ENCODE results near the gene MAP2K5. TPM values are rescaled to one million over a fixed set of nuclear protein-coding genes. Genes with fewer than 3 reads are reported as not detected.

Gene MAP2K5
- total RNA-seq, 1 donor from 2014 or later: 29.0 TPM

DNA sequence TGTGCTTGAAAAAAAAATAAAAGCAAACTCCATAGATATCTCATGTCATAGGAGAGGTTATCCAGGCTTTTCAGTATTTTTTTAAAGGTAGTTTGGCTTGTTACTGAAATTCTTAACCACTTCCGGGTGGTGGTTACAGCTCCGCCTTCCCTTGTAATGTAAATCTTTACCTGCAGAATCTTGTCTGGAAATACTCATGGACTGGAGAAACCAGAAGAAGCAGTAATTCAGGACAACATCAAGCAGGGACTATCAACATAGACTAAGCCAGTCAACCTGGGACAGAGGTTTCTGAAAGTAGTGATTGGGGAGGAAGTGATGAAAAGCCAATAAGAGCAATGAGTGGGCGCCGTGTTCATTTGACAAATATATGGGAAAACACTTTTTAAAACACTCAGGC, 203.9 kb downstream of the MAP2K5 start:
- H3K27me3 Mint-ChIP-seq (ENCODE audit: unreplicated experiment): no peaks in the 10 kb centered on the region
- TF ChIP-seq, protein P1, sequence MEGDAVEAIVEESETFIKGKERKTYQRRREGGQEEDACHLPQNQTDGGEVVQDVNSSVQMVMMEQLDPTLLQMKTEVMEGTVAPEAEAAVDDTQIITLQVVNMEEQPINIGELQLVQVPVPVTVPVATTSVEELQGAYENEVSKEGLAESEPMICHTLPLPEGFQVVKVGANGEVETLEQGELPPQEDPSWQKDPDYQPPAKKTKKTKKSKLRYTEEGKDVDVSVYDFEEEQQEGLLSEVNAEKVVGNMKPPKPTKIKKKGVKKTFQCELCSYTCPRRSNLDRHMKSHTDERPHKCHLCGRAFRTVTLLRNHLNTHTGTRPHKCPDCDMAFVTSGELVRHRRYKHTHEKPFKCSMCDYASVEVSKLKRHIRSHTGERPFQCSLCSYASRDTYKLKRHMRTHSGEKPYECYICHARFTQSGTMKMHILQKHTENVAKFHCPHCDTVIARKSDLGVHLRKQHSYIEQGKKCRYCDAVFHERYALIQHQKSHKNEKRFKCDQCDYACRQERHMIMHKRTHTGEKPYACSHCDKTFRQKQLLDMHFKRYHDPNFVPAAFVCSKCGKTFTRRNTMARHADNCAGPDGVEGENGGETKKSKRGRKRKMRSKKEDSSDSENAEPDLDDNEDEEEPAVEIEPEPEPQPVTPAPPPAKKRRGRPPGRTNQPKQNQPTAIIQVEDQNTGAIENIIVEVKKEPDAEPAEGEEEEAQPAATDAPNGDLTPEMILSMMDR (IDR thresholded peaks at IDR 0.05; ENCODE audit: partially characterized antibody, unreplicated experiment): no peak
- H3K4me3 Mint-ChIP-seq (ENCODE audit: unreplicated experiment): no peak overlapping the region
- peaks cover 5% of the 10 kb centered on the region for H3K4me1 Mint-ChIP-seq (ENCODE audit: low read depth, unreplicated experiment)
- H3K9me3 Mint-ChIP-seq (ENCODE audit: unreplicated experiment): no peaks in the 10 kb centered on the region
- no peaks in the 10 kb centered on the region for H3K36me3 Mint-ChIP-seq (ENCODE audit: unreplicated experiment)
- H3K27ac Mint-ChIP-seq (ENCODE audit: unreplicated experiment): no peak overlapping the region
- DNase-seq: no peak

GRCh38 chr15:67747921-67748320, 205.4 kb downstream of the MAP2K5 start:
- no peaks in the 10 kb centered on the region for H3K27me3 Mint-ChIP-seq (ENCODE audit: unreplicated experiment)
- H3K4me3 Mint-ChIP-seq (ENCODE audit: unreplicated experiment): no peak overlapping the region
- no peaks in the 10 kb centered on the region for H3K36me3 Mint-ChIP-seq (ENCODE audit: unreplicated experiment)
- H3K27ac Mint-ChIP-seq (ENCODE audit: unreplicated experiment): no peak overlapping the region
- DNase-seq: no peak
- no peaks in the 10 kb centered on the region for H3K9me3 Mint-ChIP-seq (ENCODE audit: unreplicated experiment)
- TF ChIP-seq, protein P1 (IDR thresholded peaks at IDR 0.05; ENCODE audit: partially characterized antibody, unreplicated experiment): no peak
- peaks cover 5% of the 10 kb centered on the region for H3K4me1 Mint-ChIP-seq (ENCODE audit: low read depth, unreplicated experiment)

DNA sequence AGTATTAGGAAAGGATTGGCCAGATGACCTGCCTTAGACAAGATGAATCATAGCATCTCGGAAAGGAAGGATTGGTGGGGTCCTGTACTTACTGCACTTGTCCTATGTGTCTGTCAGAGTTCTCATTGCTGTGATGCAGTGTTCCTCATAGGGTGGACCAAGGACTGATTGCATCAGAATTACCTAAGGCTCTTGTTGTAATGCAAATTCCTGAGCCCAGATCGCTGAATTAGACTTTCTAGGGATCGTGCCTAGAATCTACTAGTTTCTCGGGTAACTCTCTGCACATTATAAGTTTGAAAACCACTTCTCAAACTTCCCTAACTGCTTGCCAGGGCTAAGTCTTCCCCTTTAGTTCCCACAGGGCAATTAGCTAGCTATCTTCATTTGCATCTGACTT, 207.9 kb downstream of the MAP2K5 start:
- peaks cover 5% of the 10 kb centered on the region for H3K36me3 Mint-ChIP-seq (ENCODE audit: unreplicated experiment)
- DNase-seq: no peak
- no peaks in the 10 kb centered on the region for H3K27me3 Mint-ChIP-seq (ENCODE audit: unreplicated experiment)
- H3K4me3 Mint-ChIP-seq (ENCODE audit: unreplicated experiment): no peak overlapping the region
- H3K4me1 Mint-ChIP-seq (ENCODE audit: low read depth, unreplicated experiment): peaks cover 5% of the 10 kb centered on the region
- H3K9me3 Mint-ChIP-seq (ENCODE audit: unreplicated experiment): peaks cover 2% of the 10 kb centered on the region
- H3K27ac Mint-ChIP-seq (ENCODE audit: unreplicated experiment): no peak overlapping the region
- TF ChIP-seq, protein P1 (IDR thresholded peaks at IDR 0.05; ENCODE audit: partially characterized antibody, unreplicated experiment): no peak

GRCh38 chr15:67753891-67754290, 211.4 kb downstream of the MAP2K5 start:
- Mint-ChIP-seq H3K27ac (ENCODE audit: unreplicated experiment) (no peak overlapping the region), H3K36me3 (ENCODE audit: unreplicated experiment) (peaks cover 5% of the 10 kb centered on the region), H3K4me3 (ENCODE audit: unreplicated experiment) (no peak overlapping the region), H3K27me3 (ENCODE audit: unreplicated experiment) (no peaks in the 10 kb centered on the region), H3K9me3 (ENCODE audit: unreplicated experiment) (peaks cover 4% of the 10 kb centered on the region), H3K4me1 (ENCODE audit: low read depth, unreplicated experiment) (no peaks in the 10 kb centered on the region)
- TF ChIP-seq, protein P1 (IDR thresholded peaks at IDR 0.05; ENCODE audit: partially characterized antibody, unreplicated experiment): no peak
- no peak for DNase-seq

DNA sequence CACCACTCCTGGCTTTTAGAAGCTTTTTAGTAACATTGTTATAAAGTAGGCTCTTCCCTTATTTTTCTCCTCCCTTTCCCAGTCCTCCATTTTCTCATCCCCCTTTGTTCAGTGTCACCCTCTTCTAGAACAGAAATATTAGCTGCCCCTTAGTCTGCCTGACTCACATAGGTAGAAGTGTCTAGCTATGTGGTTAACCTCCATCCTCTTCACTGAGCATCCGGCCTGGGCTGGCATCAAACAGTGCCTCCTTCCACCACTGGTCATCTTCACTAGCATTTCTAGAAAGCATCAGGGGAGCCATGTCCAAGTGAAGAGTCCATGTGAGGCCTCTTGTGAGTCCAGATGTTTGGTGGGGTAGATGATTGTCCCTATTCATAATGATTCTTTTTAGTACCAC, 212.8 kb downstream of the MAP2K5 start:
- Mint-ChIP-seq H3K9me3 (ENCODE audit: unreplicated experiment) (peaks cover 4% of the 10 kb centered on the region), H3K4me1 (ENCODE audit: low read depth, unreplicated experiment) (no peaks in the 10 kb centered on the region), H3K4me3 (ENCODE audit: unreplicated experiment) (no peak overlapping the region), H3K27me3 (ENCODE audit: unreplicated experiment) (no peaks in the 10 kb centered on the region), H3K27ac (ENCODE audit: unreplicated experiment) (no peak overlapping the region), H3K36me3 (ENCODE audit: unreplicated experiment) (peaks cover 5% of the 10 kb centered on the region)
- TF ChIP-seq, protein P1 (IDR thresholded peaks at IDR 0.05; ENCODE audit: partially characterized antibody, unreplicated experiment): no peak
- no peak for DNase-seq
